ENCODE measurements around the gene PHOSPHO1.

PHOSPHO1 gene

GRCh38 chr17:49223168-49223516, 7.4 kb downstream of the PHOSPHO1 start:
- H3K4me1 ChIP-seq (ENCODE audit: control insufficient read depth, insufficient read depth, low read length, poor library complexity, severe bottlenecking) = peaks cover 40% of the 10 kb centered on the region

GRCh38 chr17:49219987-49220386, 10.6 kb downstream of the PHOSPHO1 start:
- no peak for DNase-seq
- H3K27me3 ChIP-seq (replicated peaks; ENCODE audit: control insufficient read depth, insufficient read depth, low read length, poor library complexity, severe bottlenecking) = no peaks in the 10 kb centered on the region
- H3K4me1 ChIP-seq (ENCODE audit: control insufficient read depth, insufficient read depth, low read length, poor library complexity, severe bottlenecking) = peaks cover 62% of the 10 kb centered on the region
- no peak overlapping the region for H3K4me3 ChIP-seq (ENCODE audit: insufficient read depth, low read depth, low read length, poor library complexity, severe bottlenecking)
- H3K9me3 ChIP-seq (ENCODE audit: control insufficient read depth, low read length) = no peaks in the 10 kb centered on the region
- H3K36me3 ChIP-seq (ENCODE audit: control insufficient read depth, insufficient read depth, low read length) = no peaks in the 10 kb centered on the region
- no peak overlapping the region for H3K27ac ChIP-seq (ENCODE audit: insufficient read depth, low read length, poor library complexity, severe bottlenecking)

More at GRCh38 chr17:49223168-49223516, 7.4 kb downstream of the PHOSPHO1 start:
- Histone ChIP-seq H3K27ac (ENCODE audit: insufficient read depth, low read length, poor library complexity, severe bottlenecking) (no peak overlapping the region), H3K36me3 (ENCODE audit: control insufficient read depth, insufficient read depth, low read length) (no peaks in the 10 kb centered on the region), H3K4me3 (ENCODE audit: insufficient read depth, low read depth, low read length, poor library complexity, severe bottlenecking) (no peak overlapping the region), H3K9me3 (ENCODE audit: control insufficient read depth, low read length) (no peaks in the 10 kb centered on the region), H3K27me3 (replicated peaks; ENCODE audit: control insufficient read depth, insufficient read depth, low read length, poor library complexity, severe bottlenecking) (no peaks in the 10 kb centered on the region)
- no peak for DNase-seq

GRCh38 chr17:49218941-49219913, 11.4 kb downstream of the PHOSPHO1 start:
- peak overlapping the region; percentile 12 for H3K4me3 ChIP-seq (ENCODE audit: insufficient read depth, low read depth, low read length, poor library complexity, severe bottlenecking)
- peak; percentile 25 to 41 (median 29) for DNase-seq
- H3K27ac ChIP-seq (ENCODE audit: insufficient read depth, low read length, poor library complexity, severe bottlenecking) = peak overlapping the region; percentile 53
- no peaks in the 10 kb centered on the region for H3K27me3 ChIP-seq (replicated peaks; ENCODE audit: control insufficient read depth, insufficient read depth, low read length, poor library complexity, severe bottlenecking)
- no peaks in the 10 kb centered on the region for H3K9me3 ChIP-seq (ENCODE audit: control insufficient read depth, low read length)
- H3K4me1 ChIP-seq (ENCODE audit: control insufficient read depth, insufficient read depth, low read length, poor library complexity, severe bottlenecking) = peaks cover 55% of the 10 kb centered on the region
- no peaks in the 10 kb centered on the region for H3K36me3 ChIP-seq (ENCODE audit: control insufficient read depth, insufficient read depth, low read length)

- Histone ChIP-seq H3K27ac (ENCODE audit: insufficient read depth, low read length, poor library complexity, severe bottlenecking) (peak overlapping the region; percentile 57), H3K4me3 (ENCODE audit: insufficient read depth, low read depth, low read length, poor library complexity, severe bottlenecking) (peak overlapping the region; percentile 33), H3K27me3 (replicated peaks; ENCODE audit: control insufficient read depth, insufficient read depth, low read length, poor library complexity, severe bottlenecking) (no peaks in the 10 kb centered on the region), H3K36me3 (ENCODE audit: control insufficient read depth, insufficient read depth, low read length) (no peaks in the 10 kb centered on the region), H3K9me3 (ENCODE audit: control insufficient read depth, low read length) (no peaks in the 10 kb centered on the region), H3K4me1 (ENCODE audit: control insufficient read depth, insufficient read depth, low read length, poor library complexity, severe bottlenecking) (peaks cover 42% of the 10 kb centered on the region)
- DNase-seq = peak; percentile 47 to 64 (median 63)
Measured at GRCh38 chr17:49217651-49218413, 12.8 kb downstream of the PHOSPHO1 start.

GRCh38 chr17:49216953-49217650, 13.5 kb downstream of the PHOSPHO1 start:
- H3K27ac ChIP-seq (ENCODE audit: insufficient read depth, low read length, poor library complexity, severe bottlenecking) = peak overlapping the region; percentile 55
- DNase-seq = no peak
- H3K9me3 ChIP-seq (ENCODE audit: control insufficient read depth, low read length) = no peaks in the 10 kb centered on the region
- H3K27me3 ChIP-seq (replicated peaks; ENCODE audit: control insufficient read depth, insufficient read depth, low read length, poor library complexity, severe bottlenecking) = no peaks in the 10 kb centered on the region
- H3K36me3 ChIP-seq (ENCODE audit: control insufficient read depth, insufficient read depth, low read length) = no peaks in the 10 kb centered on the region
- H3K4me1 ChIP-seq (ENCODE audit: control insufficient read depth, insufficient read depth, low read length, poor library complexity, severe bottlenecking) = peaks cover 42% of the 10 kb centered on the region
- H3K4me3 ChIP-seq (ENCODE audit: insufficient read depth, low read depth, low read length, poor library complexity, severe bottlenecking) = no peak overlapping the region

GRCh38 chr17:49216482-49216881, 14.1 kb downstream of the PHOSPHO1 start:
- H3K4me1 ChIP-seq (ENCODE audit: control insufficient read depth, insufficient read depth, low read length, poor library complexity, severe bottlenecking) = peaks cover 44% of the 10 kb centered on the region

GRCh38 chr17:49214676-49215360, 15.8 kb downstream of the PHOSPHO1 start:
- H3K9me3 ChIP-seq (ENCODE audit: control insufficient read depth, low read length) = no peaks in the 10 kb centered on the region
- H3K27ac ChIP-seq (ENCODE audit: insufficient read depth, low read length, poor library complexity, severe bottlenecking) = no peak overlapping the region
- no peaks in the 10 kb centered on the region for H3K27me3 ChIP-seq (replicated peaks; ENCODE audit: control insufficient read depth, insufficient read depth, low read length, poor library complexity, severe bottlenecking)
- no peak overlapping the region for H3K4me3 ChIP-seq (ENCODE audit: insufficient read depth, low read depth, low read length, poor library complexity, severe bottlenecking)
- DNase-seq = no peak
- peaks cover 50% of the 10 kb centered on the region for H3K4me1 ChIP-seq (ENCODE audit: control insufficient read depth, insufficient read depth, low read length, poor library complexity, severe bottlenecking)
- H3K36me3 ChIP-seq (ENCODE audit: control insufficient read depth, insufficient read depth, low read length) = no peaks in the 10 kb centered on the region

More at GRCh38 chr17:49216482-49216881, 14.1 kb downstream of the PHOSPHO1 start:
- Histone ChIP-seq H3K27ac (ENCODE audit: insufficient read depth, low read length, poor library complexity, severe bottlenecking) (peak overlapping the region; percentile 55), H3K36me3 (ENCODE audit: control insufficient read depth, insufficient read depth, low read length) (no peaks in the 10 kb centered on the region), H3K4me3 (ENCODE audit: insufficient read depth, low read depth, low read length, poor library complexity, severe bottlenecking) (no peak overlapping the region), H3K9me3 (ENCODE audit: control insufficient read depth, low read length) (no peaks in the 10 kb centered on the region), H3K27me3 (replicated peaks; ENCODE audit: control insufficient read depth, insufficient read depth, low read length, poor library complexity, severe bottlenecking) (no peaks in the 10 kb centered on the region)
- DNase-seq = no peak

GRCh38 chr17:49213847-49214246, 16.7 kb downstream of the PHOSPHO1 start:
- Histone ChIP-seq H3K9me3 (ENCODE audit: control insufficient read depth, low read length) (no peaks in the 10 kb centered on the region), H3K27me3 (replicated peaks; ENCODE audit: control insufficient read depth, insufficient read depth, low read length, poor library complexity, severe bottlenecking) (no peaks in the 10 kb centered on the region), H3K36me3 (ENCODE audit: control insufficient read depth, insufficient read depth, low read length) (no peaks in the 10 kb centered on the region), H3K4me3 (ENCODE audit: insufficient read depth, low read depth, low read length, poor library complexity, severe bottlenecking) (no peak overlapping the region), H3K4me1 (ENCODE audit: control insufficient read depth, insufficient read depth, low read length, poor library complexity, severe bottlenecking) (peaks cover 49% of the 10 kb centered on the region), H3K27ac (ENCODE audit: insufficient read depth, low read length, poor library complexity, severe bottlenecking) (peak overlapping the region; percentile 15)
- no peak for DNase-seq

GRCh38 chr17:49213399-49213798, 17.2 kb downstream of the PHOSPHO1 start:
- no peaks in the 10 kb centered on the region for H3K9me3 ChIP-seq (ENCODE audit: control insufficient read depth, low read length)
- H3K4me1 ChIP-seq (ENCODE audit: control insufficient read depth, insufficient read depth, low read length, poor library complexity, severe bottlenecking) = peaks cover 44% of the 10 kb centered on the region
- H3K4me3 ChIP-seq (ENCODE audit: insufficient read depth, low read depth, low read length, poor library complexity, severe bottlenecking) = no peak overlapping the region
- no peaks in the 10 kb centered on the region for H3K36me3 ChIP-seq (ENCODE audit: control insufficient read depth, insufficient read depth, low read length)
- no peaks in the 10 kb centered on the region for H3K27me3 ChIP-seq (replicated peaks; ENCODE audit: control insufficient read depth, insufficient read depth, low read length, poor library complexity, severe bottlenecking)
- no peak for DNase-seq
- no peak overlapping the region for H3K27ac ChIP-seq (ENCODE audit: insufficient read depth, low read length, poor library complexity, severe bottlenecking)
